GM21529 (cell line): ENCODE data around the gene HMSD.
"Not testable (repeated sequence)": the region's sequence is repeated elsewhere in the genome, so short reads cannot be mapped to it uniquely, and the experiment has no call there.

Source experiments
- ATAC-seq: cut with Tn5 transposase; IDR thresholded peaks from one replicate; pipeline ENCODE4 v1.9.1; 2021; ENCODE audit not compliant: unreplicated experiment

HMSD gene

GRCh38 chr18:63949068-63949737 lies at the start of gene HMSD:
Gene HMSD (plus strand): TSS chr18:63949301. CDS start chr18:63953456, 4,155 bp downstream.
- peak; percentile 91 for ATAC-seq

DNA sequence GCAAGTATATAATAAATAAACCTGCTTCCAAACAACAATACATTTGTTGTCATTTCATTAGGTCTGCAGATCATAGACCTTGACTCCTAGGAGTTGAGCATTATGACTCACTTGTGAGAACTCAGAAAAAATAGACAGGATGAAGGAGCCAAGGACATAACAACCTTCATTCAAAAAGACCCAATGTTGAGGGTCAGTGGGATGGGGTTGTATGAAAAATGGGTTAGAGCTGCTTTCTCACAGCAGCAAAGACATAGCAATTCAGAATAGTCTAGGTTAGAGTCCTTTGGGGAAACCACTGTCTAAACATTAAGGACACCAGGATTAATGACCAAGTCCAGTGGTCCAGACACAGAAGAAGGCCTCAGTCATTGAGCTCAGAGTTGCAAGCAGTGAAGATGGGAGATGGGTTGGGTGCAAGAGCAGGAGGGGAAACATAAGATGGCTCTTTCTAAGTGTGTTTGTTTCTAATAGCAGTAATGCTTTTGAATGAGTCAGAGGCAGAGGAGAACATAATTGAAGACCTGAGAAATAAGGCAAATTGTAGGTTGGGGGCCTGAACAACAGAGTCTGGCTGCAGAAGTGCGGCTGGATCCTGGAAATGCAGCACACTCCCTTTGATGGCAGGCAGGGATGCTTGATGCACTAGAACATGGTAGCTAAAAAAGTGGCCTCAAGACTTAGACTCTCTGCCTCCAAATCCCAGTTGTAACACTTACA lies 45.1 kb upstream of the HMSD start:
- no peak for ATAC-seq

- ATAC-seq = no peak
Observed at GRCh38 chr18:63904694-63905093, 44.4 kb upstream of the HMSD start.

GRCh38 chr18:63905361-63905760 lies 43.7 kb upstream of the HMSD start:
- no peak for ATAC-seq

DNA sequence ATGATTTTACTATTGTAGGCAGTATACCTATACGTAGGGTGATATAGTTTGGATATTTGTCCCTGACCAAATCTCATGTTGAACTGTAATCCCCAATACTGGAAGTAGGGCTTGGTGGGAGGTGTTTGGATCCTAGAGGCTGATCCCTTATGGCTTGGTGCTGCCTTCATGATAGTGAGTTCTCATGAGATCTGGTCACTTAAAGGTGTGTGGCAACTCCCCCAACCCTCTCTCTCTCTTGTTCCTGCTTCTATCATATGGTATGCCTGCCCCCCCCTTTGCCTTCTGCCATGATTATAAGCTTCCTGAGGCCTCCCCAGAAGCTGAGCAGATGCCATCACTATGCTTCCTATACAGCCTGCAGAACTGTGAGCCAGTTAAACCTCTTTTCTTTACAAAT lies 43.0 kb upstream of the HMSD start:
- no peak for ATAC-seq

GRCh38 chr18:63907664-63908063 lies 41.4 kb upstream of the HMSD start, which contains the start of gene SERPINB10:
Gene SERPINB10 (plus strand): TSS chr18:63907958. CDS start chr18:63915511, 7,553 bp downstream.
- ATAC-seq = peak; percentile 65

DNA sequence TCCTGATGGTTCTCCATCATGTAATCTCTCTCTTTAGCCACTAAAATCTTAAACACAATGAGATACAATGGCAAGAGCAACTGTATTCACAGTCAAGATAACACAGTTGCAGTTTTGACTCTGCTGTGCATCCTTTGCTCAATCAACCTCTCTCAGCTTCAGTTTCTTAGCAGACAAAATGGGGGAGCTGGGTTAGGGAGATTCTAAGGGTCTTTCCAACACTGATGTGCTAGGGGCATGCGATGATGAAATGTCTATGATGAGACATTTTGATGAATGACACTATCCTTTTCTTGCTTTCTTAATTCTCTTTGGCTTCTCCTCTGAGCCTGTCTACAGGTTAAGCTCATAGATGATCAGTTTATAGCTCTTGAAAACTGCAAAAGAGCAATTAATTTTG lies 40.2 kb upstream of the HMSD start:
- no peak for ATAC-seq

DNA sequence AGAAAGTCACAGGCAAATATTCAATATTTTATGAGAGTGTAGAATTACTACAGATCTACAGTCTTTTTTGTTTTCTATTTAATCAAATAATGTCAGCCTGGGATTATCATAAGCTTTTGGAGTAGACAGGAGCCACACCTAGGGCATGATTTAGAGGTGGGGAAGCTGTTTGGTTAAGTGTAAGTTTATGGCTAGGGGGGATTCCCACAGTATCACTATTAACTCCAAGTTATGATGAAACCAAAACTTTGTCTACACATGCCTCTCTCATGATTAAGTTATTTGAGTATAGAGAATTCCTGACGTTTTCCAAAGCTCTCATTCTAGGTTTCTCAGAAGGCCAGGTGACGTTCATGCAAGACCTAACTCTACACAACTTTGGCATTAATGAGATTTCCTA lies 39.2 kb upstream of the HMSD start:
- ATAC-seq = peak; percentile 63

- no peak for ATAC-seq
Observed at GRCh38 chr18:63917817-63918216, 31.3 kb upstream of the HMSD start.

DNA sequence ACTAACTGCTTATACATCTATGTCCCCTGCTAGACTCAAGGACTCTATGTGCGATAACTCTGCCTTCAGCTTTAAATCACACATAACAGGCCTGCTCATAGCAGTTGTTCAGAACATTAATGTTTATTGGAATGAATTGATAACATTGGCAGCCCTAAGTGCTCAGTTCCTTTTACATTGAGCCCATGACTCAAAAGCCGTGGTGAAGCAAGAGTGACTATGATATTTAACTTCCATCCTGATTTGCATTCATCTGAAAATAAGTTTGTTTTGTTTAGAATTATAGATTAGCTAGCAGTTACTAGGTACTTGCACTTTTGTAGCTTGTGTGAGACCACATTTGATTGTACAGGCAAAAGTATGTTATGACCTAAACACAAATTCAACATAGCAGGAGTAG lies 27.1 kb upstream of the HMSD start:
- no peak for ATAC-seq

- ATAC-seq = no peak
Observed at GRCh38 chr18:63924551-63924950, 24.6 kb upstream of the HMSD start.

- ATAC-seq = no peak
Observed at GRCh38 chr18:63928331-63928730, 20.8 kb upstream of the HMSD start.

GRCh38 chr18:63929369-63929768 lies 19.7 kb upstream of the HMSD start:
- not testable (repeated sequence) for ATAC-seq

DNA sequence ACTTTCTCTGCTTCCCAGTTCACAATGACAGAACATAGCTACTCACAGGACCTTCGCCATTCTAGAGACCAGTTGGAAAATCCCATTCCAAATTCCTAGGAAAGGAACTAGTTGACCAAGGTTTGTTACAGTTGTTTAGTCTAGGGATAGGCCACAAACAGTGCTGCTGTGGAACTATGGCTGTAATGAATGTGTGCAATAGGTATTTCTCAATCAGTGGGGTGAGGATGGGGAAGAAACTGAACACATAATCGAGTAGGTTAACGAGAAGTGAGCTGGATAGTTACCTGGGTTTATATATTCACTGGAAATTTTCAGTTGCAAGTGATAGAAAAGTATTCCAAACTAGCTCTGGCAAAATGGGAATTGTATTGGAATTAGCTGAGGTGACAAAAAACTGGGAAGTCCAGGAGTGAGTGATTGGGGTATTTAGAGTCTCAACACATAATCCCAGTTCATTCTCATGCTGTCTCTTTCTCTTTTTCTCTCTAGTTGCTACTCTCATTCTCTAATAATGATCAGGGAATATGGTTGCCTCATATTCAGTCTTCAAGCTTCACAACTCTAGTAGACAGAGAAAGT lies 18.2 kb upstream of the HMSD start:
- ATAC-seq = no peak

- ATAC-seq = peak; percentile 96
Observed at GRCh38 chr18:63936156-63936931, 12.8 kb upstream of the HMSD start.

GRCh38 chr18:63936932-63937393 lies 12.1 kb upstream of the HMSD start:
- peak; percentile 47 for ATAC-seq

- ATAC-seq = no peak
Observed at GRCh38 chr18:63940008-63940407, 9.1 kb upstream of the HMSD start.

DNA sequence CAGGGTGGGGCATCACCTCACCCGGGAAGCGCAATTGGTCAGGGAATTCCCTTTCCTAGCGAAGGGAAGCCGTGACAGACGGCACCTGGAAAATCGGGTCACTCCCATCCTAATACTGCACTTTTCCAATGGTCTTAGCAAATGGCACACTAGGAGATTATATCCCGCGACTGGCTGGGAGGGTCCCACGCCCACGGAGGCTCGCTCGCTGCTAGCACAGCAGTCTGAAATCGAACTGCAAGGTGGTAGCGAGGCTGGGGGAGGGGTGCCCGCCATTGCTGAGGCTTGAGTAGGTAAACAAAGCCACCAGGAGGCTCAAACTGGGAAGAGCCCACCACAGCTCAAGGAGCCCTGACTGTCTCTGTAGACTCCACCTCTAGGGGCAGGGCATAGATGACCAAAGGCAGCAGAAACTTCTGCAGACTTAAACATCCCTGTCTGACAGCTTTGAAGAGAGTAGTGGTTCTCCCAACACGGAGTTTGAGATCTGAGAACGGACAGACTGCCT lies 8.5 kb upstream of the HMSD start:
- ATAC-seq = not testable (repeated sequence)

DNA sequence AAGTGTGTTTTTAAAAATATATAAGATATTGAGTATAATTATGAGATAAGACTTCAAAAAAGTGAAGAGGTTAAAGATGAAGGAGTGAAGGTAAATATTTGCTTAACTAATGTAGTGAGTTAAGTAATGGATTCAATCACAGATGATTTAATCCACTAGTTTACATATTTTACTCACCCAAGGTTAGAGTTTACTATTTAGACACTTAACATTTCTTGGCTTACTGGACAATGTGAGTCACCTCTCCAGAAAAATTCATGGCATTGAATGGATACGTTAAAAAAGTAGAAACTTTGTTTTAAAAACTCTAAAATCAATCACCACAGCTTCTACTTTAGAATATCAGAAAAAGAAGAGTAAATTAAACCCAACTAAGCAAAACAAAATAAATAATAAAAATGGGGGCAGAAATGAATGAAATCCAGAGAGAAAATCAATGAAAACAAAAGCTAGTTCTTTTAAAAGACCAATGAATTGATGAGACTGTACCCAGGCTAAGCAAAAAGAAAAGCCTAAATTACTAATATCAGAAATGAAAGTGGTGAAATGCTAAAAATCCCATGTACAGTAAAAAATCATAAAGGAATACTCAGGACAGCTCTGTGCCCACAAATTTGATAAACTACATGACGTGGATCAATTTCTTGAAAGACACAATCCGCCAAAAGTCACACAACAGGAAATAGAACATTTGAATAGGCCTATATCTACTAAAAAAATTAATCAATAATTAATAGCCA lies 1.9 kb upstream of the HMSD start:
- ATAC-seq = no peak

DNA sequence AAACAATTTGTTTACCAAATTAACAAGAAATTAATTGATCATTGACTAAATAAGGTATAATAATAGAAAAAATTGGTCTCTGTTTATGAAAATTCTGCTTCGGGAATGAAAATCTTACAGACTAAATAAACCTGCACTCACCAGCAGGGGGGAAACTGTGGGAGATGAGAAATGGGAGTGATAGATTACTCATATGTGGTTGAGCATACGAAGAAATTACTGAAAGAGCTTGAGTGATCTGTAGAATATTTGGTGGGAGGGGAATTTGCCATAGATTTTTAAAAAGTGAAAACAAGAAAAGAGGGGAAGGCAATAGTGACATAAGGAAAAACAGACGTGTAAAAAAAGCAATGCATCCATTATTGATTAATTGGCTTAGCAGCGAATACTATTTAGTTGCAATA lies 2.2 kb downstream of the HMSD start:
- ATAC-seq = peak; percentile 44
